ENCODE data around the gene COPA.

COPA gene

GRCh38 chr1:160308451-160309184 is 34.4 kb downstream of the COPA start:
- ChIA-PET CTCF (interaction anchor here (1.6 to 4.0 kb wide), 2 partner anchors 17 to 24 kb away, joined by 3 to 30 read pairs; partner anchors contain the start of gene PEX19), POLR2A (interaction anchor here (1.0 kb wide), 1 partner anchor 10 kb away, joined by 4 read pairs; no protein-coding TSS in a partner anchor)
- TF ChIP-seq CTCF (IDR thresholded peaks at IDR 0.05; ENCODE audit: control extremely low read depth, extremely low read depth, low read depth, missing control alignments), result no peak
- no peak for DNase-seq (ENCODE audit: extremely low spot score)

GRCh38 chr1:160307118-160307791 is 35.8 kb downstream of the COPA start:
- ChIA-PET POLR2A (interaction anchor here (0.7 to 1.0 kb wide), 2 partner anchors 9 to 74 kb away, joined by 3 to 4 read pairs; no protein-coding TSS in a partner anchor), CTCF (interaction anchor here (0.9 to 4.0 kb wide), 3 partner anchors 16 to 23 kb away, joined by 3 to 30 read pairs (median 3); partner anchors contain the start of gene PEX19)
- TF ChIP-seq CTCF (IDR thresholded peaks at IDR 0.05; ENCODE audit: control extremely low read depth, extremely low read depth, low read depth, missing control alignments), result no peak
- DNase-seq (ENCODE audit: extremely low spot score), result no peak

- ChIA-PET POLR2A (no interaction called here), CTCF (interaction anchor here (0.8 to 4.9 kb wide), 3 partner anchors 9 to 48 kb away, joined by 3 to 65 read pairs (median 3); no protein-coding TSS in a partner anchor)
- no peak for TF ChIP-seq CTCF (IDR thresholded peaks at IDR 0.05; ENCODE audit: control extremely low read depth, extremely low read depth, low read depth, missing control alignments)
- no peak for DNase-seq (ENCODE audit: extremely low spot score)
These were observed 42.9 kb downstream of the COPA start for GRCh38 chr1:160300173-160300572.

GRCh38 chr1:160296036-160296435 is 47.0 kb downstream of the COPA start:
- CTCF ChIA-PET, result interaction anchor here (1.0 to 9.7 kb wide), 3 partner anchors 32 to 106 kb away, joined by 3 to 126 read pairs (median 6); partner anchors contain the start of gene CASQ1
- POLR2A ChIA-PET, result no interaction called here
- no peak for TF ChIP-seq CTCF (IDR thresholded peaks at IDR 0.05; ENCODE audit: control extremely low read depth, extremely low read depth, low read depth, missing control alignments)
- no peak for DNase-seq (ENCODE audit: extremely low spot score)

GRCh38 chr1:160293020-160293968 is 49.8 kb downstream of the COPA start:
- CTCF ChIA-PET, result interaction anchor here (0.6 to 9.7 kb wide), 27 partner anchors 9 to 749 kb away, joined by 3 to 126 read pairs (median 14); partner anchors contain the start of genes CASQ1, DCAF8 and PEA15
- TF ChIP-seq CTCF (IDR thresholded peaks at IDR 0.05; ENCODE audit: control extremely low read depth, extremely low read depth, low read depth, missing control alignments), result no peak
- no peak for DNase-seq (ENCODE audit: extremely low spot score)
- POLR2A ChIA-PET, result no interaction called here
